ENCODE measurements around the gene IMMP2L.

The IMMP2L gene

DNA sequence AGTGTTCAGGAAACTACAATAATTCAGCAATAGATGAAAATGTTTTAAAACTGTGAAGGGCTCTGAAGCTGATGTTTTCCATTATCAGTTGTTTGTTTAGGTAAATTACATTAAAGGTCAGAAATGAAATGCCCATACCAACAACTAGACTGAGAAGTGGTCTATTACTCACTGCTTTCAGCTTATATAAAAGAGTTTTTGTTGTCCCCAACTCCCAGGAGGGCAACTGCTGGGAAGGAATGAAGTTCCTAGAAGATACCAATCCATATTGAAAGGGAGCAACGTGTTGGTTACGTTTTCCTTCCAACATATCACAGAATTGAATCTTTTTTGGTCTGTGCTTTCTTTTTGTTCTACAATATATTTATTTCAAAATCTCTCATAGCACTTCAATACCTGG is 802.0 kb downstream of the IMMP2L start:
- TF ChIP-seq, protein P1, sequence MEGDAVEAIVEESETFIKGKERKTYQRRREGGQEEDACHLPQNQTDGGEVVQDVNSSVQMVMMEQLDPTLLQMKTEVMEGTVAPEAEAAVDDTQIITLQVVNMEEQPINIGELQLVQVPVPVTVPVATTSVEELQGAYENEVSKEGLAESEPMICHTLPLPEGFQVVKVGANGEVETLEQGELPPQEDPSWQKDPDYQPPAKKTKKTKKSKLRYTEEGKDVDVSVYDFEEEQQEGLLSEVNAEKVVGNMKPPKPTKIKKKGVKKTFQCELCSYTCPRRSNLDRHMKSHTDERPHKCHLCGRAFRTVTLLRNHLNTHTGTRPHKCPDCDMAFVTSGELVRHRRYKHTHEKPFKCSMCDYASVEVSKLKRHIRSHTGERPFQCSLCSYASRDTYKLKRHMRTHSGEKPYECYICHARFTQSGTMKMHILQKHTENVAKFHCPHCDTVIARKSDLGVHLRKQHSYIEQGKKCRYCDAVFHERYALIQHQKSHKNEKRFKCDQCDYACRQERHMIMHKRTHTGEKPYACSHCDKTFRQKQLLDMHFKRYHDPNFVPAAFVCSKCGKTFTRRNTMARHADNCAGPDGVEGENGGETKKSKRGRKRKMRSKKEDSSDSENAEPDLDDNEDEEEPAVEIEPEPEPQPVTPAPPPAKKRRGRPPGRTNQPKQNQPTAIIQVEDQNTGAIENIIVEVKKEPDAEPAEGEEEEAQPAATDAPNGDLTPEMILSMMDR (IDR thresholded peaks at IDR 0.05; ENCODE audit: low read depth, low read length) = no peak
- DNase-seq (ENCODE audit: low read depth, low spot score) = no peak
- H3K4me3 ChIP-seq (ENCODE audit: low read depth, low read length) = no peak overlapping the region
- in situ Hi-C loops (cut with HindIII; ENCODE audit: low sequenced_read_pairs) = no loop called here

GRCh38 chr7:110759069-110759468 is 803.2 kb downstream of the IMMP2L start:
- DNase-seq (ENCODE audit: low read depth, low spot score) = no peak
- TF ChIP-seq, protein P1 (IDR thresholded peaks at IDR 0.05; ENCODE audit: low read depth, low read length) = no peak
- in situ Hi-C loops (cut with HindIII; ENCODE audit: low sequenced_read_pairs) = no loop called here
- no peak overlapping the region for H3K4me3 ChIP-seq (ENCODE audit: low read depth, low read length)

DNA sequence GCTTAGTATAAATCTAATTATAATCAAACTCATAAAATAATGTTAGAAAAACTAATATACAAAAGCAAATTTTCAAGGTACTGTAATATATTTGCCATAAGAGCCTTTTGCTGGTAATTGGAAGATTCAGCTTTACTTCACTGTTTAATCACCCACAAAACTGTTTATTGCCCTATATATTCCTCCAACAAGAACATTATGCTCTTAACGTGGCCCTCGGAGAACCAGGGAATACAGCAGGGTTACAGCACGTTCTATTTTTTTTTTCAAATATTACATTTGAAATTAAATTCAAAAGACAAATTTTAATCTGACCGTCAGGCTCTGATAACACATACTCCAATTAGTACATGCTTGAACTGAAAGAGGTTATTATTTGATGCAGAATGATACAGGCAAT is 807.6 kb downstream of the IMMP2L start:
- in situ Hi-C loops (cut with HindIII; ENCODE audit: low sequenced_read_pairs) = no loop called here
- no peak overlapping the region for H3K4me3 ChIP-seq (ENCODE audit: low read depth, low read length)
- TF ChIP-seq, protein P1 (IDR thresholded peaks at IDR 0.05; ENCODE audit: low read depth, low read length) = no peak

GRCh38 chr7:110750931-110751605 is 811.2 kb downstream of the IMMP2L start:
- TF ChIP-seq, protein P1 (IDR thresholded peaks at IDR 0.05; ENCODE audit: low read depth, low read length) = no peak
- in situ Hi-C loops (cut with HindIII; ENCODE audit: low sequenced_read_pairs) = no loop called here
- no peak for DNase-seq (ENCODE audit: low read depth, low spot score)
- H3K4me3 ChIP-seq (ENCODE audit: low read depth, low read length) = no peak overlapping the region

More for the DNA sequence above, 807.6 kb downstream of the IMMP2L start:
- no peak for DNase-seq (ENCODE audit: low read depth, low spot score)

- no peak overlapping the region for H3K4me3 ChIP-seq (ENCODE audit: low read depth, low read length)
- no peak for DNase-seq (ENCODE audit: low read depth, low spot score)
- TF ChIP-seq, protein P1 (IDR thresholded peaks at IDR 0.05; ENCODE audit: low read depth, low read length) = no peak
- in situ Hi-C loops (cut with HindIII; ENCODE audit: low sequenced_read_pairs) = no loop called here
Observed at GRCh38 chr7:110733221-110733620, 829.1 kb downstream of the IMMP2L start.

DNA sequence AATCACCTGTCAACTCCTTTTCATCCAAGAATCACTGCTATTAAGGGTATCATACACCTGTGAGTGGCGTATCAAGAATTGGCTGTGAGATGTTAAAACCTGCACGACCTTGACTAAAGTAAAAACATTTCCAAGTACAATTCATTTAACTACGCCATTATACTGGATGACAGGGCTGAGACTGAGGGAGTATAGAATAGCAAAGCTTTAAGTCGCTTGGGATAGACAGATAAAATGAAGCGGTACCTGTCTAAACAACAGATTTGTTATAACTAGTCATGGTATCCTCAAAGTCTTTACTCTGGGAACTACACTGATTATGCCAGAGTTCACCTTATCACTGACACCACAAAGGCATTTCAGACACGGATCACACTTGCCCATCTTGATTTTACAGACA is 837.5 kb downstream of the IMMP2L start:
- TF ChIP-seq, protein P1 (IDR thresholded peaks at IDR 0.05; ENCODE audit: low read depth, low read length) = no peak
- in situ Hi-C loops (cut with HindIII; ENCODE audit: low sequenced_read_pairs) = no loop called here
- no peak for DNase-seq (ENCODE audit: low read depth, low spot score)
- H3K4me3 ChIP-seq (ENCODE audit: low read depth, low read length) = no peak overlapping the region
